CD4-positive, alpha-beta T cell (primary cell): ENCODE measurements around the gene PSPC1. TPM values are rescaled to one million over a fixed set of nuclear protein-coding genes. Genes with fewer than 3 reads are reported as not detected.

Experiments
- ATAC-seq: fragments of 200-7000 bp; cut with Tn5 transposase; one replicate; pipeline ENCODE4 v1.10.0; 2022; ENCODE audit warnings: mild to moderate bottlenecking; ENCODE audit not compliant: poor library complexity
- CTCF ChIA-PET: fragments of 350-600 bp; sonication (Branson Sonifier 250); formaldehyde crosslinking; loops from one replicate; lab custom pipeline; 2021; ENCODE audit warnings: antibody characterized with exemption, inconsistent platforms; lab: Charles Lee
- POLR2A ChIA-PET: fragments of 350-600 bp; sonication (Branson Sonifier 250); formaldehyde crosslinking; loops from one replicate; lab custom pipeline; 2021; ENCODE audit warnings: antibody characterized with exemption, inconsistent platforms; lab: Charles Lee
- DNase-seq, 14 experiments: peaks; one replicate each; pipeline ENCODE4 v3.0.0-alpha.2; 2013 to 2020; ENCODE audit warnings: mixed read lengths in 2 of 14
- H3K27ac ChIP-seq, 2 donors: one replicate each; pipeline versions ENCODE4 v1.5.1 to v1.7.0; 2013; ENCODE audit warnings: low read length in 2 of 2, low read depth in 1 of 2, mild to moderate bottlenecking in 1 of 2
- H3K27me3 ChIP-seq, 2 experiments: 1 replicate in 1 of 2; 2 replicates in 1 of 2; pipeline versions ENCODE4 v1.6.1 to v1.7.0; 2013; ENCODE audit warnings: low read length in 2 of 2, control low read depth in 1 of 2, mild to moderate bottlenecking in 1 of 2, moderate library complexity in 1 of 2; ENCODE audit not compliant: insufficient read depth in 2 of 2, control insufficient read depth in 1 of 2
- H3K36me3 ChIP-seq: one replicate; pipeline ENCODE4 v1.6.1; 2013; ENCODE audit warnings: low read length, control low read depth; ENCODE audit not compliant: insufficient read depth
- H3K4me1 ChIP-seq: one replicate; pipeline ENCODE4 v1.6.1; 2013; ENCODE audit warnings: low read length, control low read depth; ENCODE audit not compliant: insufficient read depth
- H3K4me3 ChIP-seq: one replicate; pipeline ENCODE4 v1.5.1; 2013; ENCODE audit warnings: mild to moderate bottlenecking, low read length, moderate library complexity
- H3K9me3 ChIP-seq, 2 experiments: 1 replicate in 1 of 2; 2 replicates in 1 of 2; pipeline versions ENCODE4 v1.6.1 to v1.7.0; 2013; ENCODE audit warnings: low read length in 2 of 2, mild to moderate bottlenecking in 2 of 2, control low read depth in 1 of 2, moderate library complexity in 1 of 2; ENCODE audit not compliant: control insufficient read depth in 1 of 2, insufficient read depth in 1 of 2
- H3K27ac Mint-ChIP-seq: one replicate; pipeline ENCODE4 v1.8.0; 2020; ENCODE audit warnings: mixed read lengths
- H3K27me3 Mint-ChIP-seq: one replicate; pipeline ENCODE4 v1.8.0; 2021; ENCODE audit warnings: mixed read lengths
- H3K36me3 Mint-ChIP-seq: one replicate; pipeline ENCODE4 v1.8.0; 2021; ENCODE audit warnings: low read depth, mixed read lengths
- H3K4me1 Mint-ChIP-seq: one replicate; pipeline ENCODE4 v1.8.0; 2021; ENCODE audit warnings: low read depth, mixed read lengths
- H3K4me3 Mint-ChIP-seq: one replicate; pipeline ENCODE4 v1.8.0; 2020; ENCODE audit warnings: mild to moderate bottlenecking, mixed read lengths
- H3K9me3 Mint-ChIP-seq: one replicate; pipeline ENCODE4 v1.8.0; 2020; ENCODE audit warnings: mixed read lengths
- intact Hi-C, 2 experiments: fragments of 100-400 bp; cut with DNase I in 1 of 2; cut with micrococcal nuclease in 1 of 2; formaldehyde crosslinking; loops; one replicate each; pipeline versions ENCODE4 v1.15.1 to v1.9.0; 2023 to 2025; cut with DNase I, micrococcal nuclease
- total RNA-seq, 174 experiments: library from RNA in 2 of 174; stranded (reverse) in 2 of 174; gene quantifications; one replicate each; pipeline ENCODE4 v1.2.3 and lab custom pipeline; 2021 to 2026
- TF ChIP-seq, protein P1 (sequence below): fragments of 200-600 bp; IDR thresholded peaks from one replicate; pipeline ENCODE4 v1.8.0; 2022; ENCODE audit warnings: antibody characterized with exemption, mild to moderate bottlenecking

PSPC1 gene
- total RNA-seq, 2 experiments from 2014 or later: 71.0 to 71.9 TPM

DNA sequence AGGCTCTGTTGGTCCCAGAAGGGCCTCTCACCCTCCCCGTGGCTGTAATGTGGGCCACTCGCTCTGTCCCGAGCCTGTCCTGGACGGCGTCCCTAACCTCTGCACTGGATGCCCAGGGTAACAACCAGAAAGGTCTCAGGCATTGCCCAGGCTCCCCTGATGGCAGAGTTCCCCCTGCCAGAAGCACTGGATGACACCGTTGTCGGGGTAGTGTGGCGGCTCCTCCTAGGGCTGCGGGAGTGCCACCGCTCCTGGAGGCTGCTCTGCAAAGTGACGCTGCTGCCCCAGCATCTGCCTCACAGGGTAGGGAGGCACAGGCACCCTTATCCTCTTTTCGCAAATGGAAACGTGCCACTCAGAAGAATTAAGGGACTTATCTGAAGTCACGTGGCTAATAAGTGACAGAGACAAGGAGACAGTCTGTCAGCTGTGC, 117.3 kb downstream of the PSPC1 start:
- ChIA-PET CTCF (no interaction called here), POLR2A (no interaction called here)
- Mint-ChIP-seq H3K4me1 (no peaks in the 10 kb centered on the region), H3K27ac (peak overlapping the region; percentile 37), H3K9me3 (no peaks in the 10 kb centered on the region), H3K36me3 (peaks cover 97% of the 10 kb centered on the region), H3K27me3 (no peaks in the 10 kb centered on the region), H3K4me3 (no peak overlapping the region)
- TF ChIP-seq, protein P1, sequence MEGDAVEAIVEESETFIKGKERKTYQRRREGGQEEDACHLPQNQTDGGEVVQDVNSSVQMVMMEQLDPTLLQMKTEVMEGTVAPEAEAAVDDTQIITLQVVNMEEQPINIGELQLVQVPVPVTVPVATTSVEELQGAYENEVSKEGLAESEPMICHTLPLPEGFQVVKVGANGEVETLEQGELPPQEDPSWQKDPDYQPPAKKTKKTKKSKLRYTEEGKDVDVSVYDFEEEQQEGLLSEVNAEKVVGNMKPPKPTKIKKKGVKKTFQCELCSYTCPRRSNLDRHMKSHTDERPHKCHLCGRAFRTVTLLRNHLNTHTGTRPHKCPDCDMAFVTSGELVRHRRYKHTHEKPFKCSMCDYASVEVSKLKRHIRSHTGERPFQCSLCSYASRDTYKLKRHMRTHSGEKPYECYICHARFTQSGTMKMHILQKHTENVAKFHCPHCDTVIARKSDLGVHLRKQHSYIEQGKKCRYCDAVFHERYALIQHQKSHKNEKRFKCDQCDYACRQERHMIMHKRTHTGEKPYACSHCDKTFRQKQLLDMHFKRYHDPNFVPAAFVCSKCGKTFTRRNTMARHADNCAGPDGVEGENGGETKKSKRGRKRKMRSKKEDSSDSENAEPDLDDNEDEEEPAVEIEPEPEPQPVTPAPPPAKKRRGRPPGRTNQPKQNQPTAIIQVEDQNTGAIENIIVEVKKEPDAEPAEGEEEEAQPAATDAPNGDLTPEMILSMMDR: no peak
- no peaks in the 10 kb centered on the region for H3K9me3 ChIP-seq
- peaks cover 91% of the 10 kb centered on the region for H3K36me3 ChIP-seq
- ATAC-seq (no peak), DNase-seq (no peak)
- no peaks in the 10 kb centered on the region for H3K4me1 ChIP-seq
- intact Hi-C loops: no loop called here
- H3K27ac ChIP-seq: no peak overlapping the region
- no peak overlapping the region for H3K4me3 ChIP-seq
- no peaks in the 10 kb centered on the region for H3K27me3 ChIP-seq

DNA sequence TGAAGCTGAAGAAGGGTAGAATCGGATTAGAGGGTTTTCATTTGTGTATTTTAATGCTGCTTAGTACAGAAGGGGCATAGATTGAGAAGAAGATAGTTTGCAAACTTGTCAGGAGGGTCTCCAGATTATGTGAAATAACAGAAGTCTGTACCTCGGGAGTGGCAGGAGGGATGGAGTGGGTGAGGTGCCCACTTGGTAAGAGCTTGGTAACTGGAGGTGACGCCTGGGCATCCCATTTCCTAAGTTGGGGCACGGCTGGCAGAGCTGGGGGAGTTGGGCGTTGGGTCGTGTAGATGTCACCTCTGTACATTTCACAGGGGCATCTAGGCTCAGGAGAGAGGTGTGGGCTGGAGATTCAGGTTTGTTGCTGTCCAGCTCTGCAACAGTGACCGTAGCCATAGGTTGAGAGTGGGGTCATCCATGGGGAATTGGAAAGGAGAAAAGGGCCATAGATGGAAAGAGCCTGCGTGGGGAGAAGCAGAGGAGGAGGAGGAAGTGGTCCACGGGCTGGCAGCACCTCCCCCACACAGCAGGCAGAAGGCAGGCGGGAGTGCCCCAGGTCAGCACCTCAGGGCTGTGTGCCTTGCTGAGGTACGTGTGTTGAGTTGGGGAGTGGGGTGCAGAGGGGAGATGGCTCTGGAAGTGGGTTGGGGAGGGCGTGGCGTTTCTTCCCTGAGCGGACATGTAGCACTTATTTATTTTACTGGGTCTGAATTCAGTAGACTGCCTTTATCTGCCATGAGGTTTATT, 118.1 kb downstream of the PSPC1 start:
- ChIA-PET POLR2A (no interaction called here), CTCF (interaction anchor here (1.0 kb wide), 1 partner anchor 31 kb away, joined by 3 read pairs; the partner anchor contains the start of gene MPHOSPH8)
- H3K4me3 ChIP-seq: no peak overlapping the region
- intact Hi-C loops: no loop called here
- H3K36me3 Mint-ChIP-seq: peaks cover 97% of the 10 kb centered on the region
- H3K9me3 Mint-ChIP-seq: no peaks in the 10 kb centered on the region
- H3K4me1 ChIP-seq: no peaks in the 10 kb centered on the region
- no peaks in the 10 kb centered on the region for H3K4me1 Mint-ChIP-seq
- no peaks in the 10 kb centered on the region for H3K27me3 Mint-ChIP-seq
- H3K9me3 ChIP-seq: no peaks in the 10 kb centered on the region
- ATAC-seq: no peak
- TF ChIP-seq, protein P1: no peak
- no peak overlapping the region for H3K4me3 Mint-ChIP-seq
- H3K27ac ChIP-seq: no peak overlapping the region
- H3K27ac Mint-ChIP-seq: peak overlapping the region; percentile 37
- H3K27me3 ChIP-seq: no peaks in the 10 kb centered on the region
- peaks cover 87% of the 10 kb centered on the region for H3K36me3 ChIP-seq
- no peak for DNase-seq

DNA sequence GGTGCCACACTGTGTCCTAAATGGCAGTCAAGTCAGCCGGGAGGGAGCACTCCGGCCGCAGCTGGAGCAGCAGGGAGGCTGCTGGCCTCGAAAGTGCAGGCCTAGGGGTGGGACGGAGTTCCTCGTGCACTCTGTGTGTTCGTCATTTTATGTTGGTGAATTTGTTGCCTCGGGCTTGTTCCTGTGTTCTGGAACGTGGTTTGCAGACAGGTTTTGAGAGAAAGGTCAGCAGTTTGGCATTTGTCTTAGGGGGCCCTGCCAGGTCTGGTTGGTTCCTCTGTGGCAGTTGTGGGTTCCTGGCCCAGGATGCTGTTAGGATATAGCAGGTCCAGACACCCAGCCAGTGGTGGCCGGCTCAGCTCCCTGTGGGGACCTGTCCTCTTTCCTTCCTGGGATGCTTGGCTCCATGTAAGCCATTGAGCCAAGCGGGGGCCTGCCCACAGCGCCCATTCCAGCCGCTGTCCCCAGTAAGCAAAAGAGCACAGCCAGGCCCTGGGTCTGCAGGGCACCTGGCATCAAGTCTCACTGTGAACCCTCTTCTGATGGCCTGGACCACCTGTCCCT, 119.2 kb downstream of the PSPC1 start:
- H3K27me3 ChIP-seq: no peaks in the 10 kb centered on the region
- H3K36me3 Mint-ChIP-seq: peaks cover 96% of the 10 kb centered on the region
- no peaks in the 10 kb centered on the region for H3K9me3 ChIP-seq
- H3K9me3 Mint-ChIP-seq: no peaks in the 10 kb centered on the region
- H3K27ac ChIP-seq: no peak overlapping the region
- H3K4me3 ChIP-seq: no peak overlapping the region
- ATAC-seq: no peak
- H3K4me1 ChIP-seq: no peaks in the 10 kb centered on the region
- peaks cover 87% of the 10 kb centered on the region for H3K36me3 ChIP-seq
- H3K27ac Mint-ChIP-seq: no peak overlapping the region
- CTCF ChIA-PET: no interaction called here
- POLR2A ChIA-PET: no interaction called here
- TF ChIP-seq, protein P1: no peak
- H3K4me3 Mint-ChIP-seq: no peak overlapping the region
- H3K4me1 Mint-ChIP-seq: peaks cover 4% of the 10 kb centered on the region
- H3K27me3 Mint-ChIP-seq: no peaks in the 10 kb centered on the region
- DNase-seq: no peak
- intact Hi-C loops: no loop called here
